Prostate gland (tissue), 2 donors: ENCODE results near the gene ARSJ. TPM values are rescaled to one million over a fixed set of nuclear protein-coding genes. Genes with fewer than 3 reads are reported as not detected.
A peak's percentile ranks its signal among the peaks of the same experiment; 100 is the strongest.

Experiments used
- DNase-seq: peaks from one replicate; pipeline ENCODE4 v3.0.0-alpha.2; 2019; ENCODE audit warnings: low spot score
- H3K27ac ChIP-seq, 2 donors: fragments of 200-600 bp; sonication (generic); 2 replicates each; pipeline ENCODE4 v1.5.1; 2017 to 2019
- H3K27me3 ChIP-seq: fragments of 200-600 bp; sonication (generic); replicated peaks from 2 replicates; pipeline ENCODE4 v1.5.1; 2019; ENCODE audit not compliant: insufficient read depth
- H3K36me3 ChIP-seq, 2 donors: fragments of 200-600 bp; sonication (generic); 1 replicate in 1 of 2; 2 replicates in 1 of 2; pipeline versions ENCODE4 v1.5.1 to v1.8.1; 2017 to 2019
- H3K4me1 ChIP-seq: fragments of 200-600 bp; sonication (generic); replicated peaks from 2 replicates; pipeline ENCODE4 v1.5.1; 2019
- H3K4me3 ChIP-seq, 2 donors: fragments of 200-600 bp; sonication (generic); 2 replicates each; pipeline ENCODE4 v1.5.1; 2017 to 2019
- H3K9me3 ChIP-seq: fragments of 200-600 bp; sonication (generic); 2 replicates; pipeline ENCODE4 v1.5.1; 2017
- POLR2A ChIP-seq: fragments of 450-650 bp; IDR thresholded peaks from one replicate; pipeline ENCODE4 v1.6.1; 2016; ENCODE audit warnings: antibody characterized with exemption, mild to moderate bottlenecking
- POLR2AphosphoS5 ChIP-seq: sonication (generic); formaldehyde crosslinking; IDR thresholded peaks from one replicate; pipeline ENCODE4 v1.6.1; 2017; ENCODE audit warnings: antibody characterized with exemption
- WGBS: methylation state at CpG from one replicate; pipeline ENCODE4 v1.1.5; 2018; 5-methylcytosine and 5-hydroxymethylcytosine counted together
- intact Hi-C: fragments of 100-400 bp; cut with DNase I; formaldehyde crosslinking; loops from one replicate; pipeline ENCODE4 v1.14.2; 2022
- total RNA-seq, 2 donors: library from RNA; depleted of rRNA; stranded (reverse); fragments of >200 nt; gene quantifications; one replicate each; pipeline ENCODE4 v1.1.0, GENCODE V29; 2016
- TF ChIP-seq, protein P1 (sequence below), 4 experiments: fragments of 200-600 bp in 2 of 4; fragments of 450-650 bp in 2 of 4; sonication (generic) in 2 of 4; IDR thresholded peaks; 1 replicate in 3 of 4; 2 replicates in 1 of 4; pipeline ENCODE4 v1.5.1; 2016 to 2019; ENCODE audit warnings: antibody characterized with exemption in 4 of 4, mild to moderate bottlenecking in 2 of 4, moderate library complexity in 2 of 4

Gene ARSJ
- total RNA-seq, 2 donors from 2014 or later, result 8.8 to 12.5 TPM

DNA sequence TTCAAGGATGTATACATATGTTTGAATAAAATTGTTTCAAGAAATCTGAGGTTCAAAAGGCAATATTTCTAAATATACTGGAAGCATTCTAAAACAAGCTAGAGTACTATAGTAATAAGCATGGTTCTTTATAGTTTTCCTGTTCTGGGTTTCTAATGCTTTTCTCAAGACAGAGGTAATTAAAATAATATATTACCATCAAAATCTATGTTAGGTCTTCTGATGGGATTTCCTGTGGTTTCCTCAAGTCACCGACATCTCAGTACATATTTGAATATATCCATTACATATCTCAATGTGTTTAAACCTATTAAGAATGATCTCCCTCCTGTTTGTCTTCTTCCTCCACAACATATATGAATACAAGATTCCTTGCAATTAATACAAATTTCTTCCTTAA, 25.6 kb downstream of the ARSJ start:
- no peaks in the 10 kb centered on the region for H3K36me3 ChIP-seq
- H3K9me3 ChIP-seq, result no peaks in the 10 kb centered on the region
- DNase-seq, result no peak
- H3K4me1 ChIP-seq, result no peaks in the 10 kb centered on the region
- 85% methylated on average over 1 of the region's 1 CpG for WGBS
- TF ChIP-seq, protein P1, sequence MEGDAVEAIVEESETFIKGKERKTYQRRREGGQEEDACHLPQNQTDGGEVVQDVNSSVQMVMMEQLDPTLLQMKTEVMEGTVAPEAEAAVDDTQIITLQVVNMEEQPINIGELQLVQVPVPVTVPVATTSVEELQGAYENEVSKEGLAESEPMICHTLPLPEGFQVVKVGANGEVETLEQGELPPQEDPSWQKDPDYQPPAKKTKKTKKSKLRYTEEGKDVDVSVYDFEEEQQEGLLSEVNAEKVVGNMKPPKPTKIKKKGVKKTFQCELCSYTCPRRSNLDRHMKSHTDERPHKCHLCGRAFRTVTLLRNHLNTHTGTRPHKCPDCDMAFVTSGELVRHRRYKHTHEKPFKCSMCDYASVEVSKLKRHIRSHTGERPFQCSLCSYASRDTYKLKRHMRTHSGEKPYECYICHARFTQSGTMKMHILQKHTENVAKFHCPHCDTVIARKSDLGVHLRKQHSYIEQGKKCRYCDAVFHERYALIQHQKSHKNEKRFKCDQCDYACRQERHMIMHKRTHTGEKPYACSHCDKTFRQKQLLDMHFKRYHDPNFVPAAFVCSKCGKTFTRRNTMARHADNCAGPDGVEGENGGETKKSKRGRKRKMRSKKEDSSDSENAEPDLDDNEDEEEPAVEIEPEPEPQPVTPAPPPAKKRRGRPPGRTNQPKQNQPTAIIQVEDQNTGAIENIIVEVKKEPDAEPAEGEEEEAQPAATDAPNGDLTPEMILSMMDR (IDR thresholded peaks at IDR 0.05), result no peak
- no peak for TF ChIP-seq POLR2A
- no peak overlapping the region for H3K4me3 ChIP-seq
- no peaks in the 10 kb centered on the region for H3K27me3 ChIP-seq
- H3K27ac ChIP-seq, result no peak overlapping the region
- intact Hi-C loops, result loop anchor here (5.0 kb wide), 1 partner anchor 423 kb away; no protein-coding TSS in a partner anchor

DNA sequence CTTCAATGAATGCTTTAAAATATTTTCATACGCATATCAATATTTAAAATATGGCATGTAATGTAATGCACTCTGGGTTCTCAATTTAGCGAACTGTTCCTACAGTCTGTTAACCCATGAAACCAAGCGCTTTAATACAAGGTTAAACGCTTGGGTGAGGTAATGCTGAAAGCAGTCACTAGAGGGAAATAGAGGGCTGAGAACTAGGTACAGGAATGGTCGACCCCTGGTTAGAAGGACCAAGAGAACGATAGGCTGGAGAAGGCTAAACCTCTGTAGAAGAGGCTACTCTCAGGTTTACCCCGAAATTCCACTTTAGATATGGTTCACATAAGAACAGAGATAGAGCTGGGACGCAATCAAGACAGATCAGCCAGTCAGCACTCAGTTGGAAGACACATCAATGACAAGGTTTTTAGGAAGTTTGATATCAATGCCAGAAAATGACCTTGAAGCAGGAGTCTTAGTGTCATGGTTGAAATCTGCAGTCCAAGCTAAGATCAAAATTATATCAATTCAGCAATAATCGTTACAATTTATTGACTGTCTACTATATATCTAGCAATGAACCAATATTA, 26.9 kb downstream of the ARSJ start:
- intact Hi-C loops, result loop anchor here (5.0 kb wide), 1 partner anchor 425 kb away; no protein-coding TSS in a partner anchor
- TF ChIP-seq, protein P1 (IDR thresholded peaks at IDR 0.05), result peak; percentile 19 to 60 (median 50)
- TF ChIP-seq POLR2AphosphoS5, result no peak
- no peaks in the 10 kb centered on the region for H3K27me3 ChIP-seq
- no peaks in the 10 kb centered on the region for H3K9me3 ChIP-seq
- H3K27ac ChIP-seq, result no peak overlapping the region
- H3K36me3 ChIP-seq, result no peaks in the 10 kb centered on the region
- DNase-seq, result no peak
- H3K4me3 ChIP-seq, result no peak overlapping the region
- 82% methylated on average over 9 of the region's 9 CpGs for WGBS
- H3K4me1 ChIP-seq, result no peaks in the 10 kb centered on the region

DNA sequence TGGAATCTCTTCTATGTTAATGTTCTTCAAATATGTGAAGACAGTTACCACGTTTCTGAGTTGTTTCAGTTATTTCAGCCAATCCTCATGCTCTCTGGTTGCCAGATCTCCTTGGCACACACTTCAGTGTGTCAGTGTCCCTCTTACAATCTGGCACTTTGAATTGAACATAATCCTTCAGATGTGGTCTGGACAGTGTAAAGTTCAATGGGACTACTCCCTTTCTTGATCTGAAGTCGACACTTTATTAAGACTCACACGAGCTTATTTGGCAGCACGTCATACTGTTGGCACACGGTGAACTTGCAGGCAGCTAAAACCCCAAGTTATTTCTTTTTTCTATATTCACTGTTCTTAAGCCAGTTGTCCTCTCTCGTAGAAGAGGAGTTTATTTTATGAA, 28.2 kb downstream of the ARSJ start:
- Histone ChIP-seq H3K36me3 (no peaks in the 10 kb centered on the region), H3K4me1 (no peaks in the 10 kb centered on the region), H3K4me3 (no peak overlapping the region), H3K9me3 (no peaks in the 10 kb centered on the region), H3K27ac (peak overlapping the region in 1 of 2 donors; percentile 31), H3K27me3 (no peaks in the 10 kb centered on the region)
- no peak for TF ChIP-seq POLR2AphosphoS5
- TF ChIP-seq, protein P1 (IDR thresholded peaks at IDR 0.05), result no peak
- TF ChIP-seq POLR2A, result no peak
- no peak for DNase-seq
- intact Hi-C loops, result loop anchor here (5.0 kb wide), 1 partner anchor 426 kb away; no protein-coding TSS in a partner anchor
- WGBS, result 6% methylated on average over 6 of the region's 6 CpGs

DNA sequence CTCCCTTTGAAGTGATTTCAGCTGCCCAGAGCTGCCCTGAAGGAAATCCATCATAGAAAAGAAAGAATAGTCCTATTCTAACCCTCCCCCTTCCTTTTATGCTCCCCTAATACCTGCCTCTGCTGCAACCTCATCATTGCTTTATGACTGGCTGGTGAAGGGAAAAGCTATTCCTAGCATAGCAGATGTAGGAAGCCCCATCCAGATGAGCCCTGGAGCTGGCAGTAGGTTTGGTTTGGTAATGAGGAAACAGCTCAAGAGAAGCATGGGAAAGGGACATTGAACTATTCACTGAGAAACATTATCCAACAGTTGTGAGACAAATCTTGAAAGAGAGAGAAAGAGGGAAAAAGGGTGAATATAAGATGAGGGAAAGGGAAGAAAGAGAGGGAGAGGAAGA, 29.2 kb downstream of the ARSJ start:
- no peaks in the 10 kb centered on the region for H3K27me3 ChIP-seq
- no peaks in the 10 kb centered on the region for H3K4me1 ChIP-seq
- H3K27ac ChIP-seq, result no peak overlapping the region
- H3K4me3 ChIP-seq, result no peak overlapping the region
- TF ChIP-seq POLR2A (no peak), POLR2AphosphoS5 (no peak)
- TF ChIP-seq, protein P1 (IDR thresholded peaks at IDR 0.05), result no peak
- intact Hi-C loops, result loop anchor here (5.0 kb wide), 1 partner anchor 427 kb away; no protein-coding TSS in a partner anchor
- H3K9me3 ChIP-seq, result no peaks in the 10 kb centered on the region
- no peak for DNase-seq
- no peaks in the 10 kb centered on the region for H3K36me3 ChIP-seq

DNA sequence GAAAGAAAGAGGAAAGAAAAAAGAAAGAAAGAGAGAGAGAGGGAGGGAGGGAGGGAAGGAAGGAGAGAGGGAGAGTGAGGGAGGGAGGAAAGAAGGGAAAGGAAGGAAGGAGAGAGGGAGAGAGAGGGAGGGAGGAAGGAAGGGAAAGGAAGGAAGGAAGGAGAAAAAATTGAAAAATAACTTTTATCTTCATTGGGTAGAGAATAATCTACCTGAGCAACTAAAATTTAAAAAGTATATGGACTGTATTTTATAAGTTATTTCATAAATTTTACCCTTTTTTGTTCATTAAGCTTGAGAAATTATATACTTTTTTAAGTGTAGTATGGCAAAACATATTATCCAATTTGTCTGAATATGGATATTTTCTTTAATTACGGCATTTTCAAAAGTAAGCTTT, 32.0 kb downstream of the ARSJ start:
- no peaks in the 10 kb centered on the region for H3K27me3 ChIP-seq
- no peak overlapping the region for H3K27ac ChIP-seq
- no peaks in the 10 kb centered on the region for H3K36me3 ChIP-seq
- no peaks in the 10 kb centered on the region for H3K9me3 ChIP-seq
- no peaks in the 10 kb centered on the region for H3K4me1 ChIP-seq
- no peak for DNase-seq
- WGBS, result 95% methylated on average over 1 of the region's 1 CpG
- intact Hi-C loops, result no loop called here
- TF ChIP-seq POLR2A, result no peak
- TF ChIP-seq POLR2AphosphoS5, result no peak
- TF ChIP-seq, protein P1 (IDR thresholded peaks at IDR 0.05), result no peak
- H3K4me3 ChIP-seq, result no peak overlapping the region
